GF-D8 (cell line): ENCODE data around the gene TBCD.

Source experiments
- DNase-seq: peaks from one replicate; lab custom pipeline; 2025; lab: John Stamatoyannopoulos, UW

TBCD gene

GRCh38 chr17:82832411-82832810 lies 80.5 kb downstream of the TBCD start:
- DNase-seq, result no peak

GRCh38 chr17:82832881-82833475 lies 81.1 kb downstream of the TBCD start:
- no peak for DNase-seq

- no peak for DNase-seq
These were observed 83.3 kb downstream of the TBCD start for GRCh38 chr17:82835122-82835521.

GRCh38 chr17:82835766-82836512 lies 84.1 kb downstream of the TBCD start:
- DNase-seq, result no peak

- no peak for DNase-seq
These were observed 85.0 kb downstream of the TBCD start for GRCh38 chr17:82836823-82837357.

GRCh38 chr17:82837586-82838320 lies 85.9 kb downstream of the TBCD start:
- DNase-seq, result no peak

- DNase-seq, result peak; percentile 35
These were observed 86.7 kb downstream of the TBCD start for GRCh38 chr17:82838386-82839063.

- no peak for DNase-seq
These were observed 87.9 kb downstream of the TBCD start, which contains the start of gene ZNF750 for GRCh38 chr17:82839617-82840292. ZNF750 (minus strand) TSS chr17:82840022; CDS start chr17:82832454, 7,568 bp downstream.

GRCh38 chr17:82840431-82840831 lies 88.6 kb downstream of the TBCD start:
- DNase-seq, result no peak

GRCh38 chr17:82841921-82842596 lies 90.2 kb downstream of the TBCD start:
- DNase-seq, result no peak

GRCh38 chr17:82843904-82844680 lies 92.2 kb downstream of the TBCD start:
- no peak for DNase-seq

GRCh38 chr17:82844796-82845162 lies 92.9 kb downstream of the TBCD start:
- no peak for DNase-seq

- no peak for DNase-seq
These were observed 93.4 kb downstream of the TBCD start for GRCh38 chr17:82845163-82845807.

- DNase-seq, result no peak
These were observed 94.3 kb downstream of the TBCD start for GRCh38 chr17:82846061-82846691.

- DNase-seq, result no peak
These were observed 96.2 kb downstream of the TBCD start for GRCh38 chr17:82848022-82848592.

- DNase-seq, result no peak
These were observed 97.4 kb downstream of the TBCD start for GRCh38 chr17:82849076-82849945.

- DNase-seq, result no peak
These were observed 99.5 kb downstream of the TBCD start for GRCh38 chr17:82851381-82851780.

- no peak for DNase-seq
These were observed 102.4 kb downstream of the TBCD start for GRCh38 chr17:82854226-82854625.
